WTC11 (cell line): ENCODE data around the gene KLHDC2.

Source experiments
- CTCF ChIP-seq: fragments of 200-600 bp; IDR thresholded peaks from 2 replicates; pipeline ENCODE4 v1.8.0; 2022; ENCODE audit warnings: antibody characterized with exemption
- FOXP1 ChIP-seq: sonication (generic); formaldehyde crosslinking; IDR thresholded peaks from 2 replicates; pipeline ENCODE4 v1.8.0; 2022; ENCODE audit warnings: missing genetic modification reagents, mild to moderate bottlenecking, moderate library complexity, borderline replicate concordance
- ZNF263 ChIP-seq: sonication (generic); formaldehyde crosslinking; IDR thresholded peaks from 2 replicates; pipeline ENCODE4 v1.8.1; 2022; ENCODE audit warnings: low read depth, mild to moderate bottlenecking, moderate library complexity, missing genetic modification reagents
- ZNF317 ChIP-seq: sonication (generic); formaldehyde crosslinking; IDR thresholded peaks from 2 replicates; pipeline ENCODE4 v1.8.1; 2023; ENCODE audit warnings: low read depth, mild to moderate bottlenecking, moderate library complexity, missing genetic modification reagents, borderline replicate concordance
- TF ChIP-seq, protein P1 (sequence below): sonication (generic); formaldehyde crosslinking; IDR thresholded peaks from 2 replicates; pipeline ENCODE4 v1.8.1; 2023; ENCODE audit warnings: mild to moderate bottlenecking, missing genetic modification reagents

- TF ChIP-seq, protein P1, sequence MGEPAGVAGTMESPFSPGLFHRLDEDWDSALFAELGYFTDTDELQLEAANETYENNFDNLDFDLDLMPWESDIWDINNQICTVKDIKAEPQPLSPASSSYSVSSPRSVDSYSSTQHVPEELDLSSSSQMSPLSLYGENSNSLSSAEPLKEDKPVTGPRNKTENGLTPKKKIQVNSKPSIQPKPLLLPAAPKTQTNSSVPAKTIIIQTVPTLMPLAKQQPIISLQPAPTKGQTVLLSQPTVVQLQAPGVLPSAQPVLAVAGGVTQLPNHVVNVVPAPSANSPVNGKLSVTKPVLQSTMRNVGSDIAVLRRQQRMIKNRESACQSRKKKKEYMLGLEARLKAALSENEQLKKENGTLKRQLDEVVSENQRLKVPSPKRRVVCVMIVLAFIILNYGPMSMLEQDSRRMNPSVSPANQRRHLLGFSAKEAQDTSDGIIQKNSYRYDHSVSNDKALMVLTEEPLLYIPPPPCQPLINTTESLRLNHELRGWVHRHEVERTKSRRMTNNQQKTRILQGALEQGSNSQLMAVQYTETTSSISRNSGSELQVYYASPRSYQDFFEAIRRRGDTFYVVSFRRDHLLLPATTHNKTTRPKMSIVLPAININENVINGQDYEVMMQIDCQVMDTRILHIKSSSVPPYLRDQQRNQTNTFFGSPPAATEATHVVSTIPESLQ (CRISPR knock-in tag), result no peak
- TF ChIP-seq ZNF263 (CRISPR knock-in tag) (no peak), CTCF (no peak), ZNF317 (CRISPR knock-in tag) (no peak), FOXP1 (CRISPR knock-in tag) (no peak)
Measured at GRCh38 chr14:49767270-49767570, 733 bp upstream of the KLHDC2 start.
